ENCODE measurements around the gene RANBP1.

- no peak for TF ChIP-seq EZH2 (IDR thresholded peaks at IDR 0.05)
- no peak for TF ChIP-seq POLR2AphosphoS5 (IDR thresholded peaks at IDR 0.05; ENCODE audit: borderline replicate concordance, low read depth, low read length)
- no peak for TF ChIP-seq FOXP2 (optimal IDR thresholded peaks at IDR 0.05; ENCODE audit: control extremely low read depth, extremely low read length, insufficient read depth)
These were observed 21.9 kb downstream of the RANBP1 start for GRCh38 chr22:20137671-20138416.

All from SK-N-MC (cell line).